ENCODE results near the gene C1orf115.

DNA sequence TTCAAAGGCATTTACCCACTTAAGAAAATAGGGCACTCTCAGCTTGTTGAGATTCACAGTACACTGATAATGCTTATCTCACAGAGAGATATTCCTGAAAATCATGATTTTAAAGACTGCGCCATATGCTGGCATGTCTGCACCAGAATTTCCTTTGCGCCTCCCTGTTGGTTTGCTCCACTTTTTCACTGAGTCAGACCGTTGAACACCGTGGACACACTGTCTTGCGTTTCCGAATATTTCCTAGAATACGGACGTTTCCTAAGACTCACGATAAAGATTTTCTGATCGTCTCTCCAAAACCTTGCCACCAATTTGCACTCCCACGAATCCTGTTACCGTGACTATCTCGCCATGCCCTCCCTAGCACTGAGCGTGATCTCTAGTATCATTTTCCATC is 497 bp upstream of the C1orf115 start:
- TF ChIP-seq, protein P1, sequence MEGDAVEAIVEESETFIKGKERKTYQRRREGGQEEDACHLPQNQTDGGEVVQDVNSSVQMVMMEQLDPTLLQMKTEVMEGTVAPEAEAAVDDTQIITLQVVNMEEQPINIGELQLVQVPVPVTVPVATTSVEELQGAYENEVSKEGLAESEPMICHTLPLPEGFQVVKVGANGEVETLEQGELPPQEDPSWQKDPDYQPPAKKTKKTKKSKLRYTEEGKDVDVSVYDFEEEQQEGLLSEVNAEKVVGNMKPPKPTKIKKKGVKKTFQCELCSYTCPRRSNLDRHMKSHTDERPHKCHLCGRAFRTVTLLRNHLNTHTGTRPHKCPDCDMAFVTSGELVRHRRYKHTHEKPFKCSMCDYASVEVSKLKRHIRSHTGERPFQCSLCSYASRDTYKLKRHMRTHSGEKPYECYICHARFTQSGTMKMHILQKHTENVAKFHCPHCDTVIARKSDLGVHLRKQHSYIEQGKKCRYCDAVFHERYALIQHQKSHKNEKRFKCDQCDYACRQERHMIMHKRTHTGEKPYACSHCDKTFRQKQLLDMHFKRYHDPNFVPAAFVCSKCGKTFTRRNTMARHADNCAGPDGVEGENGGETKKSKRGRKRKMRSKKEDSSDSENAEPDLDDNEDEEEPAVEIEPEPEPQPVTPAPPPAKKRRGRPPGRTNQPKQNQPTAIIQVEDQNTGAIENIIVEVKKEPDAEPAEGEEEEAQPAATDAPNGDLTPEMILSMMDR (IDR thresholded peaks at IDR 0.05): no peak
- TF ChIP-seq POLR2AphosphoS5 (IDR thresholded peaks at IDR 0.05): no peak
- TF ChIP-seq EP300 (IDR thresholded peaks at IDR 0.05): no peak
- no peak for TF ChIP-seq POLR2A (IDR thresholded peaks at IDR 0.05)
